ENCODE results near the gene GDF7.

- TF ChIP-seq CTCF (IDR thresholded peaks at IDR 0.05) (no peak), POLR2A (IDR thresholded peaks at IDR 0.05) (no peak)
These were observed 10.4 kb upstream of the GDF7 start for GRCh38 chr2:20656561-20656960.
